Measurements from ENCODE around the gene LYPD1. TPM values are rescaled to one million over a fixed set of nuclear protein-coding genes. Genes with fewer than 3 reads are reported as not detected.

The LYPD1 gene
- total and polyA plus RNA-seq, 2 experiments from 2014 or later = 1.5 to 4.2 TPM

DNA sequence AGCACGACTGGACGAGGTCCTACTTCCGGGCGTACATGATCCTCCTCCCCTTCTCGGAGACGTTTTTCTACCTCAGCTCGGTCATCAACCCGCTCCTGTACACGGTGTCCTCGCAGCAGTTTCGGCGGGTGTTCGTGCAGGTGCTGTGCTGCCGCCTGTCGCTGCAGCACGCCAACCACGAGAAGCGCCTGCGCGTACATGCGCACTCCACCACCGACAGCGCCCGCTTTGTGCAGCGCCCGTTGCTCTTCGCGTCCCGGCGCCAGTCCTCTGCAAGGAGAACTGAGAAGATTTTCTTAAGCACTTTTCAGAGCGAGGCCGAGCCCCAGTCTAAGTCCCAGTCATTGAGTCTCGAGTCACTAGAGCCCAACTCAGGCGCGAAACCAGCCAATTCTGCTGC lies 24.8 kb downstream of the LYPD1 start:
- H3K4me1 Mint-ChIP-seq = peaks cover 24% of the 10 kb centered on the region
- Histone ChIP-seq H3F3A (replicated peaks; ENCODE audit: low read depth) (no peaks in the 10 kb centered on the region), H3K27me3 (ENCODE audit: insufficient read depth) (no peaks in the 10 kb centered on the region), H3K4me3 (no peak overlapping the region), H3K4me2 (no peak overlapping the region), H3K4me1 (ENCODE audit: insufficient read depth) (peaks cover 9% of the 10 kb centered on the region), H3K27ac (ENCODE audit: low read depth) (no peak overlapping the region), H2AFZ (no peak overlapping the region), H3K9me2 (ENCODE audit: insufficient read depth) (no peaks in the 10 kb centered on the region), H4K20me1 (replicated peaks; ENCODE audit: insufficient read depth) (no peaks in the 10 kb centered on the region), H3K36me3 (ENCODE audit: insufficient read depth) (no peaks in the 10 kb centered on the region), H3K79me2 (replicated peaks; ENCODE audit: insufficient read depth) (no peaks in the 10 kb centered on the region)
- DNase-seq (ENCODE audit: low spot score) (no peak), ATAC-seq (no peak)
- H3K4me3 Mint-ChIP-seq = no peak overlapping the region
- H3K9me3 Mint-ChIP-seq = no peaks in the 10 kb centered on the region
- H3K27ac Mint-ChIP-seq = no peak overlapping the region
- no peaks in the 10 kb centered on the region for H3K36me3 Mint-ChIP-seq (ENCODE audit: low read depth)
- H3K27me3 Mint-ChIP-seq (ENCODE audit: insufficient read depth, low read depth, poor library complexity) = peaks cover 6% of the 10 kb centered on the region
- TF ChIP-seq ZNF331 (CRISPR knock-in tag; IDR thresholded peaks at IDR 0.05; ENCODE audit: low read depth) = no peak
- no peak for TF ChIP-seq EZH2 (IDR thresholded peaks at IDR 0.05; ENCODE audit: low read depth, unreplicated experiment)
- TF ChIP-seq CREB1 (CRISPR knock-in tag; IDR thresholded peaks at IDR 0.05; ENCODE audit: low read depth) = no peak
- TF ChIP-seq ZNF114 (CRISPR knock-in tag; IDR thresholded peaks at IDR 0.05) = no peak
- no peak for TF ChIP-seq ETS1 (IDR thresholded peaks at IDR 0.05)
- no peak for TF ChIP-seq JUNB (IDR thresholded peaks at IDR 0.05; ENCODE audit: unreplicated experiment)
- TF ChIP-seq EZH2phosphoT487 (IDR thresholded peaks at IDR 0.05; ENCODE audit: unreplicated experiment) = no peak
- no peak for TF ChIP-seq CTCF (conservative IDR thresholded peaks at IDR 0.05; ENCODE audit: low read depth in 2 of 2)
- TF ChIP-seq STAT1 (IDR thresholded peaks at IDR 0.05; ENCODE audit: unreplicated experiment) = no peak
- TF ChIP-seq REST (IDR thresholded peaks at IDR 0.05; ENCODE audit: unreplicated experiment) = no peak
- no peak for TF ChIP-seq NANOG (IDR thresholded peaks at IDR 0.05; ENCODE audit: borderline replicate concordance)
- no peak for TF ChIP-seq POLR2AphosphoS5 (IDR thresholded peaks at IDR 0.05; ENCODE audit: low read depth)
- TF ChIP-seq ZNF462 (CRISPR knock-in tag; IDR thresholded peaks at IDR 0.05) = no peak
